H9 (cell line): ENCODE data around the gene PPP1R9A. TPM values are rescaled to one million over a fixed set of nuclear protein-coding genes. Genes with fewer than 3 reads are reported as not detected.

Experiments
- DNase-seq: peaks from one replicate; pipeline ENCODE4 v3.0.0-alpha.2; 2017
- H2AFZ ChIP-seq: one replicate; pipeline ENCODE4 v1.6.1; 2013; ENCODE audit warnings: mild to moderate bottlenecking, low read length, control low read depth, moderate library complexity
- H2AK5ac ChIP-seq: 2 replicates; pipeline ENCODE4 v1.6.1; 2013; ENCODE audit warnings: low read length, control low read depth, mixed read lengths; ENCODE audit not compliant: insufficient read length
- H2BK120ac ChIP-seq: one replicate; pipeline ENCODE4 v1.6.1; 2013; ENCODE audit warnings: low read depth, mild to moderate bottlenecking, low read length, control low read depth, inconsistent platforms; ENCODE audit not compliant: poor library complexity, severe bottlenecking
- H2BK12ac ChIP-seq: 2 replicates; pipeline ENCODE4 v1.6.1; 2013; ENCODE audit warnings: low read length, control low read depth, mixed read lengths, low read depth; ENCODE audit not compliant: insufficient read length
- H2BK15ac ChIP-seq: 2 replicates; pipeline ENCODE4 v1.6.1; 2013; ENCODE audit warnings: low read depth, low read length, control low read depth
- H2BK20ac ChIP-seq: one replicate; pipeline ENCODE4 v1.6.1; 2013; ENCODE audit warnings: low read depth, mild to moderate bottlenecking, low read length, control low read depth, inconsistent platforms; ENCODE audit not compliant: poor library complexity, severe bottlenecking
- H2BK5ac ChIP-seq: 2 replicates; pipeline ENCODE4 v1.6.1; 2013; ENCODE audit warnings: low read length, control low read depth, mixed read lengths; ENCODE audit not compliant: insufficient read length
- H3K14ac ChIP-seq: 2 replicates; pipeline ENCODE4 v1.6.1; 2013; ENCODE audit warnings: low read length, control low read depth; ENCODE audit not compliant: insufficient read depth
- H3K18ac ChIP-seq: 2 replicates; pipeline ENCODE4 v1.6.1; 2013; ENCODE audit warnings: low read depth, mild to moderate bottlenecking, mixed read lengths, low read length, control low read depth; ENCODE audit not compliant: insufficient read length
- H3K23ac ChIP-seq: 2 replicates; pipeline ENCODE4 v1.6.1; 2013; ENCODE audit warnings: low read length, control low read depth, mixed read lengths, low read depth; ENCODE audit not compliant: insufficient read length
- H3K23me2 ChIP-seq: 2 replicates; pipeline ENCODE4 v1.6.1; 2013; ENCODE audit warnings: low read depth, mild to moderate bottlenecking, mixed read lengths, low read length, control low read depth; ENCODE audit not compliant: insufficient read length, poor library complexity, severe bottlenecking
- H3K27ac ChIP-seq: 2 replicates; pipeline ENCODE4 v1.5.1; 2013; ENCODE audit warnings: low read length, control low read depth, mixed read lengths, low read depth; ENCODE audit not compliant: insufficient read length
- H3K27me3 ChIP-seq: 2 replicates; pipeline ENCODE4 v1.6.1; 2013; ENCODE audit warnings: low read length, control low read depth, inconsistent platforms; ENCODE audit not compliant: insufficient read depth
- H3K4ac ChIP-seq: 2 replicates; pipeline ENCODE4 v1.6.1; 2013; ENCODE audit warnings: low read depth, mild to moderate bottlenecking, control low read depth, inconsistent platforms, low read length, moderate library complexity
- H3K4me1 ChIP-seq: 2 replicates; pipeline ENCODE4 v1.6.1; 2013; ENCODE audit warnings: low read length, control low read depth, inconsistent platforms; ENCODE audit not compliant: insufficient read depth
- H3K4me2 ChIP-seq: 2 replicates; pipeline ENCODE4 v1.6.1; 2013; ENCODE audit warnings: low read length, control low read depth, mixed read lengths; ENCODE audit not compliant: insufficient read length, insufficient read depth
- H3K56ac ChIP-seq: 2 replicates; pipeline ENCODE4 v1.6.1; 2013; ENCODE audit warnings: low read depth, mild to moderate bottlenecking, mixed read lengths, low read length, control low read depth; ENCODE audit not compliant: insufficient read length
- H3K79me1 ChIP-seq: 2 replicates; pipeline ENCODE4 v1.6.1; 2013; ENCODE audit warnings: low read depth, mild to moderate bottlenecking, moderate library complexity, low read length, control low read depth, inconsistent platforms; ENCODE audit not compliant: insufficient read depth, poor library complexity, severe bottlenecking
- H3K79me2 ChIP-seq: 2 replicates; pipeline ENCODE4 v1.6.1; 2013; ENCODE audit warnings: low read length, control low read depth, inconsistent platforms; ENCODE audit not compliant: insufficient read depth
- H3K9ac ChIP-seq: 2 replicates; pipeline ENCODE4 v1.6.1; 2013; ENCODE audit warnings: low read length, control low read depth, mixed read lengths; ENCODE audit not compliant: insufficient read length; ENCODE audit errors: extremely low read depth
- H3K9me3 ChIP-seq: one replicate; pipeline ENCODE4 v1.6.1; 2013; ENCODE audit warnings: low read depth, low read length, inconsistent platforms; ENCODE audit not compliant: control insufficient read depth
- H3T11ph ChIP-seq: one replicate; pipeline ENCODE4 v1.6.1; 2013; ENCODE audit warnings: mild to moderate bottlenecking, low read length, control low read depth, inconsistent platforms
- H4K20me1 ChIP-seq: one replicate; pipeline ENCODE4 v1.6.1; 2013; ENCODE audit not compliant: control insufficient read depth, insufficient read length, insufficient read depth
- H4K5ac ChIP-seq: 2 replicates; pipeline ENCODE4 v1.6.1; 2013; ENCODE audit warnings: low read depth, mild to moderate bottlenecking, mixed read lengths, low read length, control low read depth; ENCODE audit not compliant: insufficient read length
- H4K8ac ChIP-seq: replicated peaks from 2 replicates; pipeline ENCODE4 v1.6.1; 2013; ENCODE audit warnings: low read length, control low read depth, mixed read lengths, low read depth; ENCODE audit not compliant: insufficient read length
- H4K91ac ChIP-seq: 2 replicates; pipeline ENCODE4 v1.6.1; 2013; ENCODE audit warnings: low read depth, mild to moderate bottlenecking, moderate library complexity, mixed read lengths, low read length, control low read depth; ENCODE audit not compliant: insufficient read length
- H3K27ac Mint-ChIP-seq, 3 experiments: 2 replicates in 2 of 3; 3 replicates in 1 of 3; pipeline ENCODE4 v1.8.0; 2020 to 2021; ENCODE audit warnings: mixed read lengths in 3 of 3, mild to moderate bottlenecking in 1 of 3, moderate library complexity in 1 of 3
- H3K27me3 Mint-ChIP-seq: 2 replicates; pipeline ENCODE4 v1.8.0; 2021; ENCODE audit warnings: low read depth, mild to moderate bottlenecking, moderate library complexity, mixed read lengths
- H3K36me3 Mint-ChIP-seq, 3 experiments: 2 replicates in 2 of 3; 3 replicates in 1 of 3; pipeline ENCODE4 v1.8.0; 2020 to 2021; ENCODE audit warnings: low read depth in 3 of 3, mixed read lengths in 3 of 3; ENCODE audit not compliant: insufficient read depth in 1 of 3
- H3K4me1 Mint-ChIP-seq, 2 experiments: 2 replicates each; pipeline ENCODE4 v1.8.0; 2020; ENCODE audit warnings: mixed read lengths in 2 of 2
- H3K4me3 Mint-ChIP-seq, 2 experiments: 2 replicates in 1 of 2; 3 replicates in 1 of 2; pipeline ENCODE4 v1.8.0; 2020 to 2021; ENCODE audit warnings: mild to moderate bottlenecking in 2 of 2, mixed read lengths in 2 of 2, moderate library complexity in 1 of 2
- H3K9me3 Mint-ChIP-seq, 2 experiments: 2 replicates in 1 of 2; 3 replicates in 1 of 2; pipeline ENCODE4 v1.8.0; 2020; ENCODE audit warnings: mild to moderate bottlenecking in 2 of 2, mixed read lengths in 2 of 2, moderate library complexity in 1 of 2
- WGBS: extraction: QIAGEN DNeasy Blood & Tissue Kit; methylation state at CpG from one replicate; pipeline ENCODE4 v1.1.7; 2013; ENCODE audit warnings: missing lambda C conversion rate, low lambda C conversion rate, mixed read lengths; ENCODE audit not compliant: insufficient read length; ENCODE audit errors: extremely low coverage; 5-methylcytosine and 5-hydroxymethylcytosine counted together
- total RNA-seq: library from RNA; stranded (reverse); gene quantifications from 2 replicates; pipeline ENCODE4 v1.2.1, GENCODE V29; 2021
- TF ChIP-seq, protein P1 (sequence below): fragments of 200-600 bp; sonication (generic); conservative IDR thresholded peaks from 3 replicates; pipeline ENCODE4 v1.8.0; 2021; ENCODE audit warnings: antibody characterized with exemption, mild to moderate bottlenecking

Gene PPP1R9A
- total RNA-seq, 1 experiment from 2014 or later, result 17.0 TPM

DNA sequence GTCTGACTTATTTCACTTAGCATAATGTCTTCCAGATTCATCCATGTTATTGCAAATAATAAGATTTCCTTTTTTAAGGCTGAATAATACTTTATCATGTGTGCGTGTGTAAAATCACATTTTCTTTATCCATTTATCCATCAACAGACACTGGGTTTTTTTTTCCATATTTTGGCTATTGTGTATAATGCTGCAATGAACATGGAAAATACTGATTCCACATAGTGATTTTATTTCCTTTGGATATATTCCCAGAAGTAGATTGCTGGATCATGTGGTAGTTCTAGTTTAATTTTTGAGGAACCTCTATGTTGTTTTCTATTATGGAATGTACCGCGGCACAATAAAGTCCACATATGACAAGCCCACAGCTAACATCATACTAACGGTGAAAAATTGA, 236.9 kb downstream of the PPP1R9A start:
- TF ChIP-seq, protein P1, sequence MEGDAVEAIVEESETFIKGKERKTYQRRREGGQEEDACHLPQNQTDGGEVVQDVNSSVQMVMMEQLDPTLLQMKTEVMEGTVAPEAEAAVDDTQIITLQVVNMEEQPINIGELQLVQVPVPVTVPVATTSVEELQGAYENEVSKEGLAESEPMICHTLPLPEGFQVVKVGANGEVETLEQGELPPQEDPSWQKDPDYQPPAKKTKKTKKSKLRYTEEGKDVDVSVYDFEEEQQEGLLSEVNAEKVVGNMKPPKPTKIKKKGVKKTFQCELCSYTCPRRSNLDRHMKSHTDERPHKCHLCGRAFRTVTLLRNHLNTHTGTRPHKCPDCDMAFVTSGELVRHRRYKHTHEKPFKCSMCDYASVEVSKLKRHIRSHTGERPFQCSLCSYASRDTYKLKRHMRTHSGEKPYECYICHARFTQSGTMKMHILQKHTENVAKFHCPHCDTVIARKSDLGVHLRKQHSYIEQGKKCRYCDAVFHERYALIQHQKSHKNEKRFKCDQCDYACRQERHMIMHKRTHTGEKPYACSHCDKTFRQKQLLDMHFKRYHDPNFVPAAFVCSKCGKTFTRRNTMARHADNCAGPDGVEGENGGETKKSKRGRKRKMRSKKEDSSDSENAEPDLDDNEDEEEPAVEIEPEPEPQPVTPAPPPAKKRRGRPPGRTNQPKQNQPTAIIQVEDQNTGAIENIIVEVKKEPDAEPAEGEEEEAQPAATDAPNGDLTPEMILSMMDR, result no peak
- no CpG with 5 or more reads among the region's 4 CpGs for WGBS
- no peak overlapping the region for H3K27ac ChIP-seq

More for the DNA sequence above, 236.9 kb downstream of the PPP1R9A start:
- H3K4me3 Mint-ChIP-seq, result no peak overlapping the region
- Histone ChIP-seq H3K56ac (no peak overlapping the region), H3K4me1 (no peaks in the 10 kb centered on the region), H3K18ac (no peak overlapping the region), H2BK5ac (no peak overlapping the region), H3K23me2 (no peaks in the 10 kb centered on the region), H4K20me1 (no peaks in the 10 kb centered on the region), H3K79me2 (no peaks in the 10 kb centered on the region), H3K9me3 (no peaks in the 10 kb centered on the region), H4K8ac (no peak overlapping the region), H3K14ac (no peak overlapping the region), H3K27me3 (no peaks in the 10 kb centered on the region), H2BK15ac (no peak overlapping the region), H3K4ac (no peak overlapping the region), H2AFZ (no peak overlapping the region), H3T11ph (no peak overlapping the region), H2BK12ac (no peak overlapping the region), H2AK5ac (no peak overlapping the region), H4K91ac (no peak overlapping the region), H2BK20ac (no peak overlapping the region), H3K9ac (no peak overlapping the region), H4K5ac (no peak overlapping the region), H3K4me2 (no peak overlapping the region), H3K79me1 (no peaks in the 10 kb centered on the region), H3K23ac (no peak overlapping the region), H2BK120ac (no peak overlapping the region)
- H3K27me3 Mint-ChIP-seq, result no peaks in the 10 kb centered on the region
- H3K9me3 Mint-ChIP-seq, result peaks cover 0 to 4% of the 10 kb centered on the region in 2 experiments; a peak in 1 of 5 replicates
- peaks cover 0 to 13% (median 4%) of the 10 kb centered on the region in 3 experiments; a peak in 4 of 7 replicates for H3K36me3 Mint-ChIP-seq
- no peak for DNase-seq
- H3K27ac Mint-ChIP-seq, result no peak overlapping the region
- H3K4me1 Mint-ChIP-seq, result no peaks in the 10 kb centered on the region; a peak in 1 of 4 replicates
